ENCODE data around the gene TM6SF1. TPM values are rescaled to one million over a fixed set of nuclear protein-coding genes. Genes with fewer than 3 reads are reported as not detected.

TM6SF1 gene
- total RNA-seq, 2 donors from 2014 or later, result 1.2 to 1.9 TPM

DNA sequence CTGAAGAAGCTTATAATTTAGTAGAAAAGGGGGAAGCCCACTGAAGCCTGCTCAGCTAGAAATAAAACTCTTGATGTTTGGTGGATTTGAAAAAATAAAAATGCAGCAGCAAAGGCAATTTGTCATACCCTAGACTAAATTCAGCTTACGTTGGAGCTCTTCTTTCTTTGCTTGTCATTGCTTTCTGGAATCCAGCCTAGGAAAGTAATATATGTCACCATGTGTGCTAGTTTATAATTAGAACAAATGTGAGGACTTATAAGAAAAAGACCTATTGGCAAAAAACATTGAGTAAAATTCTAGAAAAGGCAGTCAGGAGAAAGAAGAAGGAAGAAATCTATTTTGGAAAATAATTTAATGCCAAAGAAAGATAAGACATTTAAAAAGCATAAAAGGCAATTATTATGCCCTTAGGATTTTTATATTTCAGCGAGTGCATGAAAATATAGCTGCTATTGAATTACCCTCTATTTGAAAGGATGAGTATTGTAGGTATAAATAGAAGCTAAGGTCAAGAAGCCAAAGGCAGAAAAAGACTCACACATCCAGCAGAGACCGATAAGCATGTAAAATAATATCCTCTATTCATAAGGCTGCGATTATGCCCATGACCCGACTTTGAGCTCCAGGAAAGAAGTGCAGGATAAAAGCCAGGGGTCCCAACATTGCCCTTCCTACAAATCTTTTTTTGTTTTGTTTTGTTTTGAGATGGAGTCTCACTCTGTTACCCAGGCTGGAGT, 29.8 kb upstream of the TM6SF1 start:
- Mint-ChIP-seq H3K27ac (no peak overlapping the region), H3K9me3 (peaks cover 24% of the 10 kb centered on the region), H3K4me1 (no peaks in the 10 kb centered on the region), H3K27me3 (ENCODE audit: insufficient read depth) (peaks cover 13% of the 10 kb centered on the region), H3K4me3 (no peak overlapping the region), H3K36me3 (ENCODE audit: low read depth) (no peaks in the 10 kb centered on the region)
- no peaks in the 10 kb centered on the region for H3K4me1 ChIP-seq (ENCODE audit: control insufficient read depth, insufficient read depth, low read length)
- no peaks in the 10 kb centered on the region for H3K27me3 ChIP-seq (ENCODE audit: control insufficient read depth, insufficient read depth, low read length, poor library complexity, severe bottlenecking)
- peaks cover 20% of the 10 kb centered on the region for H3K9me3 ChIP-seq (ENCODE audit: control insufficient read depth, low read length)
- no peak overlapping the region for H3K4me3 ChIP-seq (ENCODE audit: low read length)
- no peak for DNase-seq
- no peak overlapping the region for H3K27ac ChIP-seq (ENCODE audit: low read depth, low read length)
- no peak overlapping the region for H3K9ac ChIP-seq (ENCODE audit: extremely low read depth, low read length, poor library complexity, severe bottlenecking)
- 90 to 93% methylated on average over 2 to 5 of the region's 5 CpGs for WGBS, 2 experiments (ENCODE audit: insufficient coverage in 1 of 2, insufficient read length in 1 of 2)
- H3K36me3 ChIP-seq (ENCODE audit: control insufficient read depth, insufficient read depth, low read length), result no peaks in the 10 kb centered on the region
- TF ChIP-seq CTCF (conservative IDR thresholded peaks at IDR 0.05), result no peak

GRCh38 chr15:83078712-83079111, 28.7 kb upstream of the TM6SF1 start:
- Histone ChIP-seq H3K9me3 (ENCODE audit: control insufficient read depth, low read length) (peaks cover 12% of the 10 kb centered on the region), H3K4me3 (ENCODE audit: low read length) (no peak overlapping the region), H3K4me1 (ENCODE audit: control insufficient read depth, insufficient read depth, low read length) (no peaks in the 10 kb centered on the region), H3K9ac (ENCODE audit: extremely low read depth, low read length, poor library complexity, severe bottlenecking) (no peak overlapping the region), H3K36me3 (ENCODE audit: control insufficient read depth, insufficient read depth, low read length) (no peaks in the 10 kb centered on the region), H3K27ac (ENCODE audit: low read depth, low read length) (no peak overlapping the region), H3K27me3 (ENCODE audit: control insufficient read depth, insufficient read depth, low read length, poor library complexity, severe bottlenecking) (no peaks in the 10 kb centered on the region)
- no peak for DNase-seq
- no peaks in the 10 kb centered on the region for H3K4me1 Mint-ChIP-seq
- peaks cover 15% of the 10 kb centered on the region for H3K9me3 Mint-ChIP-seq
- H3K36me3 Mint-ChIP-seq (ENCODE audit: low read depth), result no peaks in the 10 kb centered on the region
- H3K27ac Mint-ChIP-seq, result no peak overlapping the region
- H3K4me3 Mint-ChIP-seq, result no peak overlapping the region
- WGBS, 2 experiments (ENCODE audit: insufficient coverage in 1 of 2, insufficient read length in 1 of 2), result 63 to 78% methylated on average over 1 to 7 of the region's 7 CpGs
- peaks cover 13% of the 10 kb centered on the region for H3K27me3 Mint-ChIP-seq (ENCODE audit: insufficient read depth)
- TF ChIP-seq CTCF (conservative IDR thresholded peaks at IDR 0.05), result no peak

GRCh38 chr15:83081256-83082014, 26.0 kb upstream of the TM6SF1 start:
- H3K4me3 ChIP-seq (ENCODE audit: low read length), result no peak overlapping the region
- H3K27me3 Mint-ChIP-seq (ENCODE audit: insufficient read depth), result peaks cover 13% of the 10 kb centered on the region
- no peaks in the 10 kb centered on the region for H3K9me3 Mint-ChIP-seq
- H3K36me3 ChIP-seq (ENCODE audit: control insufficient read depth, insufficient read depth, low read length), result no peaks in the 10 kb centered on the region
- TF ChIP-seq CTCF (conservative IDR thresholded peaks at IDR 0.05), result no peak
- no peak for DNase-seq
- no peaks in the 10 kb centered on the region for H3K36me3 Mint-ChIP-seq (ENCODE audit: low read depth)
- no peak overlapping the region for H3K4me3 Mint-ChIP-seq
- H3K4me1 ChIP-seq (ENCODE audit: control insufficient read depth, insufficient read depth, low read length), result no peaks in the 10 kb centered on the region
- WGBS, 2 experiments (ENCODE audit: insufficient coverage in 1 of 2, insufficient read length in 1 of 2), result 90 to 97% methylated on average over 4 to 5 of the region's 5 CpGs
- H3K27ac Mint-ChIP-seq, result no peak overlapping the region
- no peaks in the 10 kb centered on the region for H3K9me3 ChIP-seq (ENCODE audit: control insufficient read depth, low read length)
- no peaks in the 10 kb centered on the region for H3K4me1 Mint-ChIP-seq
- no peak overlapping the region for H3K27ac ChIP-seq (ENCODE audit: low read depth, low read length)
- H3K27me3 ChIP-seq (ENCODE audit: control insufficient read depth, insufficient read depth, low read length, poor library complexity, severe bottlenecking), result no peaks in the 10 kb centered on the region
- H3K9ac ChIP-seq (ENCODE audit: extremely low read depth, low read length, poor library complexity, severe bottlenecking), result no peak overlapping the region
